ENCODE results near the gene LMBR1.

Gene LMBR1

DNA sequence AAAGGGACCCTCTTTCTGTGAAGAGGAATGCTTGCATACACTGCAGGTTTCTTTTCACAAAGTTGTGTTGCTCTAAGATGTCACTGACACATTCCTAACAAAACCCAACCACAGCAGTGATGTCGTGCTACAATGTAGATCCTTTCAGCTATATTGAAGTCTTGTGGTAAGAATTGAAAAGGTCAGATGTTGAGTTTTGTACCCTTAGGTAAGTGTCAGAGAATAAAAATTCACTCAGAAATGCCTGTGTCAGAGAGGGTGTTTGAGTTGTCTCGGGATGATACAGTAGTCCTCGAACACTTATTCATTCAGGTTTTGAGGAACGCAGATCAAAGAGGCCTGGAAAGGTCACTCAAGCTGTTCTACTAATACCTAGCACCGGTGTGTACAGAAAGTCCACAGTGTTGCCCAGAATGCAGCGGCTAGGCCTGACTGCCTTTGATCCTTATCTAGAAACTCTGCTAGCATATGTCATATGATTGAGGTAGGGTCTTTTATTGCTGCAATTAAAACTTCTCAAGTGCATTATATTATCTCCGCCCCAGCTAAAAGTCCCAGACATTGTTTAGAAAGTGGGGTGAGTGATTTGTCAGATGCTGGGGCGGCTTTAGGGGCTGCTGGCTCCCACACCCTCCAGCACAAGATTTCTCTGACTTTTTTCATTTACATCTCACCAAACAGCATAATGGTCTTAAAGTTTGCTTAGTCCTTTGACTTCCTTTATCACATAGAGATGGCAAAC is 226.4 kb downstream of the LMBR1 start:
- Histone ChIP-seq H3K18ac (ENCODE audit: low read length) (no peak overlapping the region), H3K4me2 (ENCODE audit: insufficient read depth, low read length, poor library complexity, severe bottlenecking) (no peak overlapping the region), H3K4me1 (ENCODE audit: control insufficient read depth in 2 of 2, insufficient read depth in 1 of 2, low read depth in 1 of 2, low read length in 2 of 2) (peaks cover 0 to 11% of the 10 kb centered on the region in 2 donors), H2AK5ac (ENCODE audit: low read depth, low read length) (no peak overlapping the region), H3K4ac (ENCODE audit: low read length) (no peak overlapping the region), H2BK5ac (ENCODE audit: low read length) (no peak overlapping the region), H2BK120ac (ENCODE audit: low read depth, low read length) (no peak overlapping the region), H2BK15ac (ENCODE audit: low read length) (peak overlapping the region; percentile 1), H3K14ac (ENCODE audit: low read length) (no peak overlapping the region), H3K36me3 (replicated peaks in 1 of 2; ENCODE audit: control insufficient read depth in 2 of 2, insufficient read depth in 2 of 2, low read length in 2 of 2) (peaks cover 4 to 14% of the 10 kb centered on the region in 2 donors), H2BK12ac (ENCODE audit: low read length) (no peak overlapping the region), H3K27ac (replicated peaks; ENCODE audit: low read length) (peak overlapping the region; percentile 61), H3K9ac (ENCODE audit: low read depth, low read length, poor library complexity) (no peak overlapping the region), H3K27me3 (ENCODE audit: control insufficient read depth in 3 of 3, insufficient read depth in 3 of 3, low read depth in 1 of 3, low read length in 3 of 3) (no peaks in the 10 kb centered on the region), H4K8ac (ENCODE audit: low read depth, low read length) (no peak overlapping the region), H3K79me1 (ENCODE audit: low read depth, low read length) (no peaks in the 10 kb centered on the region), H3K23ac (ENCODE audit: low read depth, low read length, poor library complexity) (no peak overlapping the region), H2AFZ (ENCODE audit: low read length) (no peak overlapping the region), H4K91ac (ENCODE audit: low read depth, low read length, poor library complexity) (no peak overlapping the region), H3K4me3 (ENCODE audit: low read length in 2 of 2) (no peak overlapping the region), H3K9me3 (replicated peaks in 1 of 2; ENCODE audit: control insufficient read depth in 2 of 2, insufficient read depth in 1 of 2, low read depth in 1 of 2, low read length in 2 of 2) (peaks cover 3 to 5% of the 10 kb centered on the region in 2 donors)
- no peak for DNase-seq (ENCODE audit: low spot score)
- no CpG with 5 or more reads among the region's 8 CpGs for WGBS, 2 donors (ENCODE audit: extremely low coverage in 2 of 2, insufficient read length in 2 of 2, insufficient replicate concordance in 1 of 2)

DNA sequence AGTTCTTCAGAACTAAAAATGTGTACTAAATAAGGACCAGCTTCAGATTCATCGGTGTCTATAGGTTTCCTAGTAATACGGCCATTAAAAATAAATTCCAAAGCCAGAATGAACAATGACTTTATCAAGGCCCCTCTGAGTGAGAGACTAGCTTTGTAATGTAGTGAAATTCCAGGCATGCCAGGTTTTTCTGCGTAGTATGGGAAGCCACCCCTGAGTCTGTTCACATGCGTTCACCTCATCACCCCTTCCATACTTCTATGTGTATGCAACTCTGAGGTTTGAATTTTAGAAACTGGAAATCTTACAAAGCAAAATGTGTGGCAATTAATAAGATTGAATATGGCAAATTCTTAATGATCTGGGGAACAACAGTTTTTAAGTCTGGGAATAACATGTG is 227.9 kb downstream of the LMBR1 start:
- H3K14ac ChIP-seq (ENCODE audit: low read length), result no peak overlapping the region
- H4K91ac ChIP-seq (ENCODE audit: low read depth, low read length, poor library complexity), result no peak overlapping the region
- H3K4me1 ChIP-seq (ENCODE audit: control insufficient read depth in 2 of 2, insufficient read depth in 1 of 2, low read depth in 1 of 2, low read length in 2 of 2), result peaks cover 0 to 11% of the 10 kb centered on the region in 2 donors
- H3K18ac ChIP-seq (ENCODE audit: low read length), result no peak overlapping the region
- no peak overlapping the region for H2AFZ ChIP-seq (ENCODE audit: low read length)
- H3K4me2 ChIP-seq (ENCODE audit: insufficient read depth, low read length, poor library complexity, severe bottlenecking), result no peak overlapping the region
- no peak overlapping the region for H3K9ac ChIP-seq (ENCODE audit: low read depth, low read length, poor library complexity)
- no peak overlapping the region for H2BK120ac ChIP-seq (ENCODE audit: low read depth, low read length)
- peak; percentile 42 for DNase-seq (ENCODE audit: low spot score)
- H3K36me3 ChIP-seq (replicated peaks in 1 of 2; ENCODE audit: control insufficient read depth in 2 of 2, insufficient read depth in 2 of 2, low read length in 2 of 2), result peaks cover 4 to 7% of the 10 kb centered on the region in 2 donors
- no peak overlapping the region for H3K4ac ChIP-seq (ENCODE audit: low read length)
- H3K79me1 ChIP-seq (ENCODE audit: low read depth, low read length), result no peaks in the 10 kb centered on the region
- WGBS, 2 donors (ENCODE audit: extremely low coverage in 2 of 2, insufficient read length in 2 of 2, insufficient replicate concordance in 1 of 2), result no CpG with 5 or more reads among the region's 4 CpGs
- H2AK5ac ChIP-seq (ENCODE audit: low read depth, low read length), result no peak overlapping the region
- no peak overlapping the region for H2BK15ac ChIP-seq (ENCODE audit: low read length)
- H3K4me3 ChIP-seq (ENCODE audit: low read length in 2 of 2), result no peak overlapping the region
- H4K8ac ChIP-seq (ENCODE audit: low read depth, low read length), result no peak overlapping the region
- H2BK12ac ChIP-seq (ENCODE audit: low read length), result no peak overlapping the region
- H2BK5ac ChIP-seq (ENCODE audit: low read length), result no peak overlapping the region
- H3K9me3 ChIP-seq (replicated peaks in 1 of 2; ENCODE audit: control insufficient read depth in 2 of 2, insufficient read depth in 1 of 2, low read depth in 1 of 2, low read length in 2 of 2), result peaks cover 3 to 5% of the 10 kb centered on the region in 2 donors
- H3K23ac ChIP-seq (ENCODE audit: low read depth, low read length, poor library complexity), result no peak overlapping the region
- peak overlapping the region; percentile 66 for H3K27ac ChIP-seq (replicated peaks; ENCODE audit: low read length)
- no peaks in the 10 kb centered on the region for H3K27me3 ChIP-seq (ENCODE audit: control insufficient read depth in 3 of 3, insufficient read depth in 3 of 3, low read depth in 1 of 3, low read length in 3 of 3)

DNA sequence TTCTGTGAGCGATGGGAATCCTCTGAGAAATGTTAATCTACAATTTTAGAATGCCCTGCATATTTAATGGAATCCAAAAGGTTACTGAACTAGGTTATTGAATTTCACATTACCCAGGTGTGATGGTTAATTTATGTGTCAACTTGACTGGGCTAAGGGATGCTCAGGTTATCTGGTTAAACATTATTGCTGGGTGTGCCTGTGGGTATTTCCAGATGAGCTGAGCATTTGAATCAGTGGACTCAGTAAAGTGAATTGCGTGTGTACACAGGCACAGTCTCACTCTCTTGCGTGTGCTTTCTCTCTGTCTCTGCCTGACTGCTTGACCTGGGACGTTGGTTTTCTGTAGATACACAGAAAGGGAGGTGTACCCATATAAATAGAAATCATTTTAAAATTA is 230.7 kb downstream of the LMBR1 start:
- H4K91ac ChIP-seq (ENCODE audit: low read depth, low read length, poor library complexity), result no peak overlapping the region
- peaks cover 0 to 11% of the 10 kb centered on the region in 2 donors for H3K4me1 ChIP-seq (ENCODE audit: control insufficient read depth in 2 of 2, insufficient read depth in 1 of 2, low read depth in 1 of 2, low read length in 2 of 2)
- H4K8ac ChIP-seq (ENCODE audit: low read depth, low read length), result no peak overlapping the region
- H2BK12ac ChIP-seq (ENCODE audit: low read length), result no peak overlapping the region
- no peak overlapping the region for H2BK15ac ChIP-seq (ENCODE audit: low read length)
- no peak overlapping the region for H3K9ac ChIP-seq (ENCODE audit: low read depth, low read length, poor library complexity)
- no peak overlapping the region for H3K4me2 ChIP-seq (ENCODE audit: insufficient read depth, low read length, poor library complexity, severe bottlenecking)
- no peak overlapping the region for H3K4me3 ChIP-seq (ENCODE audit: low read length in 2 of 2)
- H3K18ac ChIP-seq (ENCODE audit: low read length), result no peak overlapping the region
- H3K9me3 ChIP-seq (replicated peaks in 1 of 2; ENCODE audit: control insufficient read depth in 2 of 2, insufficient read depth in 1 of 2, low read depth in 1 of 2, low read length in 2 of 2), result no peaks in the 10 kb centered on the region
- no peaks in the 10 kb centered on the region for H3K36me3 ChIP-seq (replicated peaks in 1 of 2; ENCODE audit: control insufficient read depth in 2 of 2, insufficient read depth in 2 of 2, low read length in 2 of 2)
- no peak overlapping the region for H3K23ac ChIP-seq (ENCODE audit: low read depth, low read length, poor library complexity)
- no peak overlapping the region for H3K14ac ChIP-seq (ENCODE audit: low read length)
- no peak for DNase-seq (ENCODE audit: low spot score)
- H3K4ac ChIP-seq (ENCODE audit: low read length), result no peak overlapping the region
- no CpG with 5 or more reads among the region's 4 CpGs for WGBS, 2 donors (ENCODE audit: extremely low coverage in 2 of 2, insufficient read length in 2 of 2, insufficient replicate concordance in 1 of 2)
- H3K79me1 ChIP-seq (ENCODE audit: low read depth, low read length), result no peaks in the 10 kb centered on the region
- H3K27ac ChIP-seq (replicated peaks; ENCODE audit: low read length), result no peak overlapping the region
- no peak overlapping the region for H2BK120ac ChIP-seq (ENCODE audit: low read depth, low read length)
- no peak overlapping the region for H2AK5ac ChIP-seq (ENCODE audit: low read depth, low read length)
- H2BK5ac ChIP-seq (ENCODE audit: low read length), result no peak overlapping the region
- no peak overlapping the region for H2AFZ ChIP-seq (ENCODE audit: low read length)
- H3K27me3 ChIP-seq (ENCODE audit: control insufficient read depth in 3 of 3, insufficient read depth in 3 of 3, low read depth in 1 of 3, low read length in 3 of 3), result no peaks in the 10 kb centered on the region

DNA sequence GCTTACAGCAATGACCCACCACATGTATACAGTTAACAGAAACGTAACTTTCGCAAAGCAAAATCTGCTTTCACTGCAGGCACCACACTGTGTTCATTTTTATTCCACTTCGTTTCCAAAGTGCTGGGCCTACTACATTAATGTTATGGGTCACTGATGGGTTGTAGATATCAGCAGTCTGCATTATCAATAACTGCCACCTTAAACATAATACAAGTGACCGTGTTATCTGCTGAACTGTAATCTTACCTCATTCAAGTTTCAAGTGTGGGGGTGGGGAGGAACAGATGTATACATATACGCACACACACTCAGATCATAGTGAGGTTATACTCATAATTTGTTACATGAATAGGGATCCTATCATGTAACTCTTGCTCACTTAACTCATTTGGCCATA is 231.3 kb downstream of the LMBR1 start:
- no peak overlapping the region for H2AFZ ChIP-seq (ENCODE audit: low read length)
- H2AK5ac ChIP-seq (ENCODE audit: low read depth, low read length), result no peak overlapping the region
- no peak overlapping the region for H3K4me2 ChIP-seq (ENCODE audit: insufficient read depth, low read length, poor library complexity, severe bottlenecking)
- DNase-seq (ENCODE audit: low spot score), result no peak
- no peak overlapping the region for H2BK12ac ChIP-seq (ENCODE audit: low read length)
- no peaks in the 10 kb centered on the region for H3K36me3 ChIP-seq (replicated peaks in 1 of 2; ENCODE audit: control insufficient read depth in 2 of 2, insufficient read depth in 2 of 2, low read length in 2 of 2)
- H2BK120ac ChIP-seq (ENCODE audit: low read depth, low read length), result no peak overlapping the region
- no peak overlapping the region for H3K4me3 ChIP-seq (ENCODE audit: low read length in 2 of 2)
- no peak overlapping the region for H3K4ac ChIP-seq (ENCODE audit: low read length)
- H3K9ac ChIP-seq (ENCODE audit: low read depth, low read length, poor library complexity), result no peak overlapping the region
- H3K27me3 ChIP-seq (ENCODE audit: control insufficient read depth in 3 of 3, insufficient read depth in 3 of 3, low read depth in 1 of 3, low read length in 3 of 3), result no peaks in the 10 kb centered on the region
- WGBS, 2 donors (ENCODE audit: extremely low coverage in 2 of 2, insufficient read length in 2 of 2, insufficient replicate concordance in 1 of 2), result no CpG with 5 or more reads among the region's 5 CpGs
- peaks cover 2 to 8% of the 10 kb centered on the region in 2 donors for H3K4me1 ChIP-seq (ENCODE audit: control insufficient read depth in 2 of 2, insufficient read depth in 1 of 2, low read depth in 1 of 2, low read length in 2 of 2)
- H2BK5ac ChIP-seq (ENCODE audit: low read length), result no peak overlapping the region
- H3K18ac ChIP-seq (ENCODE audit: low read length), result no peak overlapping the region
- H3K14ac ChIP-seq (ENCODE audit: low read length), result no peak overlapping the region
- no peak overlapping the region for H3K23ac ChIP-seq (ENCODE audit: low read depth, low read length, poor library complexity)
- no peak overlapping the region for H4K91ac ChIP-seq (ENCODE audit: low read depth, low read length, poor library complexity)
- H2BK15ac ChIP-seq (ENCODE audit: low read length), result no peak overlapping the region
- H4K8ac ChIP-seq (ENCODE audit: low read depth, low read length), result no peak overlapping the region
- no peak overlapping the region for H3K27ac ChIP-seq (replicated peaks; ENCODE audit: low read length)
- H3K9me3 ChIP-seq (replicated peaks in 1 of 2; ENCODE audit: control insufficient read depth in 2 of 2, insufficient read depth in 1 of 2, low read depth in 1 of 2, low read length in 2 of 2), result no peaks in the 10 kb centered on the region
- H3K79me1 ChIP-seq (ENCODE audit: low read depth, low read length), result no peaks in the 10 kb centered on the region

All from neuronal stem cell (in vitro differentiated cells).